NCI-H82 (cell line): ENCODE data around the gene RFX1.
A peak's percentile ranks its signal among the peaks of the same experiment; 100 is the strongest.
"Not testable (repeated sequence)": the region's sequence is repeated elsewhere in the genome, so short reads cannot be mapped to it uniquely, and the experiment has no call there.

Experiments used
- DNase-seq: peaks from one replicate; lab custom pipeline; 2025; lab: John Stamatoyannopoulos, UW

The RFX1 gene

DNA sequence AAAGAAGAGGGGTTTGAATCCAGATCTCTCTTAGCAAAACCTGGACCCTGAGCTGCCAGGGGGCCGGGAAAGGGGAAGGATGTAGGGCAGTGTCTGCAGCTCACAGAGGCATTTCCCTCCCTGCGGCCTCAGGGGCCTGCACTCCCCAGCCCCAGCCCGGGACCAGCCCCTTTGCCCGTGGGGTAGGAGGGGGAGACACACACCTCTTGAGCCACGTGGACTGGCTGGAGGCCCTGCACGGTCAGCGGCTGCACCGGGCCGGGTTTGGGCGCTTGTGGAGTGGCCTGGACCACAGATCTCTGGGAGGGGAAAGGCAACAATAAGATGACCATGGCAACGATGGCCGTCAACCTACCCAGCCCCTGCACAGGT lies 26.9 kb downstream of the RFX1 start:
- no peak for DNase-seq

- DNase-seq = peak; percentile 71
These were observed 27.5 kb downstream of the RFX1 start for GRCh38 chr19:13978351-13979243.

DNA sequence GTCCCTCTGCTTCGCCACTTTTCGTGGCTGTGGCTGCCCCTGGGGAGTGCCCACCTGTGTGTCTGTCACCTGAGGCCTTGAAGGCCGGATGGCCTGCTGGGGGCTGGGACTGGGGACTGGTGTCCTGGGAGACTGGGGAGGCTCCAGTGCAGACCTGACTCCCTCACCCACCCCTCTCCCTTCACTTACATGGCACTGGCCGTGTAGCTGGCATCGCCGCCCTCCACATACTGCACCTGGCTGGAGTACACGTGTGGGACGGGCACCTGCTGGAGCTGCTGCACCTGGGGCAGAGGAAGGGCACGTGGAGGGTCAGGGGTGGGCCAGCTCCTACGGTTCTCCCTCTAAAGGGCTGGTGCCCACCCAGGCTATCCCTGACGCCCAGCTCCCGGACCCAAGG lies 28.3 kb downstream of the RFX1 start:
- no peak for DNase-seq

DNA sequence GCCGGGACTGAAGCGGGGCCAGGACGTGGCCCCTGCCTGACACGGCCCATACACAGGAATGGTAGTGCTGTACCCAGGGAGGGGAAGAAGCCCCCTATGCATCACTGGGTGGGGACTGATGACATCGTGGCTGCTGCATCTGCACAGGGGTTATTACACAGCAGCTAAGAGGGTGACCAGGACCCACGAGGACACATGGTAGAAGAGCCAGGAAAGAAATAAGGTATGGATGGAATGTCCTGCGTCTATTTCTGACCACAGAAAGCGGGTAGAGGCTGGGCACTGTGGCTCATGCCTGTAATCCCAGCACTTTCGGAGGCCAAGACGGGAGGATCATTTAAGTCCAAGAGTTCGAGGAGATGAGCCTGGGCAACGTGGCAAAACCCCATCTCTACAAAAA lies 29.7 kb downstream of the RFX1 start:
- no peak for DNase-seq

DNA sequence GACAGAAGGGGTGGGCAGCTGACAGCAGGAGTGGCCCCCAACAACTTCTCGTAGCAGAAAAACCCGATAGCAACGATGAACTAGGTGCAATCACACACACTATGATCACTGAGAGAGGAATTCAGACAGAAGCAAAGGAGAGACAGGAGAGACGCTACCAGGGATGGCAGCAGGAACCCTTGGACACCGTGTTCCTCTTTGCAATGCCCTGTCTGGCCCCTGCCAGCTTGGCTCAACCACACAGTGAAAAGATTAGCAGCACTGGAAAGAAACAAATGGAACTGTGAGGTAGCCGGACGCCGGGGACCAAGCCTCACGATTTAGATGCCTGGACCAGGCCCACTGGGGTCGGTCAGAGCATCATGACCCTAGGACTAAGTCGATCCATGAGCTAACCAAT lies 30.2 kb downstream of the RFX1 start:
- DNase-seq = no peak

GRCh38 chr19:13974073-13974472 lies 32.0 kb downstream of the RFX1 start:
- DNase-seq = peak; percentile 99

DNA sequence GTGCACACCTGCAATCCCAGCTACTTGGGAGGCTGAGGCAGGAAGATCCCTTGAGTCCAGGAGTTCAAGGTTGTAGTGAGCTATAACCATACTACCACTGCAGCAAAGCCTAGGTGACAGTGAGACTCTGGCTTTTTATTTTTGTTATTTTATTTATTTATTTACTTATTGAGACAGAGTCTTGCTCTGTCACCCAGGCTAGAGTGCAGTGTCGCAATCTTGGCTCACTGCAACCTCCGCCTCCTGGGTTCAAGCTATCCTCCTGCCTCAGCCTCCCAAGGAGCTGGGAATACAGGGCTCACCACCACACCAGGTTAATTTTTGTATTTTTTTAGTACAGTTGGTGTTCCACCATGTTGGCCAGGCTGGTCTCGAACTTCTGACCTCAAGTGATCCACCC lies 32.6 kb downstream of the RFX1 start:
- not testable (repeated sequence) for DNase-seq

DNA sequence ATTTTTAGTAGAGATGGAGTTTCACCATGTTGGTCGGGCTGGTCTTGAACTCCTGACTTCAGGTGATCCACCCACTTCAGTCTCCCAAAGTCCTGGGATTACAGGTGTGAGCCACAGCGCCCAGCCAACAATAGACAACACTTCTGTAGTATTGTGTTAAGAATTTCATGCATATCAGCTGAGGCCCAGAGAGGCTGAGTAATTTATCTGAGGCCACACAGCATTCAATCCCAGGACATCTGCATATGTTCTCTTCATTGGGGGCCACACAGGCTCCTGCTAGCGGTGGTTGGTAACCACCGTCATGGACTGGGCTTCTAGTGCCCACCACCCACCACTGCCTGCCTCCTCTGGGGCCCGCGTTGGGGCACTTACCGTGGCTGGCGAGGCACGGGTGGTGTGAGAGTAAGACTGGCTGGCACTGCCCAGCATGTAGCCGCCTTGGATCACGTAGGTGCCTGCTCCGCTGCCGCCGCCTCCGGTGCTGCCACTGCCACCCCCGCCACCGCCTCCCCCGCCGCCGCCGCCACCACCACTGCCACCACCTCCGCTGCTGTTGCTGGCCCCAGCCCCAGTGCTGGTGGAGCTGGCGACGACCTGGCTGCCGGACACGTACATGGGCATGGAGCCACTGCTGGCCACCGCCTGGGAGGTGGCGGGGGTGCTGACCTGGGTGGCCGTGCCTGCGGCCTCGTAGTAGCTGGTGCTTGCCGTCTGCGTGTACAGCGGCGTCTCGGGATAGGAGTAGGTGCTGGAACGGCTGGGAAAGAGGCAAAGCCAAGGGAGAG lies 33.6 kb downstream of the RFX1 start:
- DNase-seq = no peak

GRCh38 chr19:13971868-13972267 lies 34.3 kb downstream of the RFX1 start:
- not testable (repeated sequence) for DNase-seq

- no peak for DNase-seq
These were observed 36.2 kb downstream of the RFX1 start for GRCh38 chr19:13969897-13970296.

DNA sequence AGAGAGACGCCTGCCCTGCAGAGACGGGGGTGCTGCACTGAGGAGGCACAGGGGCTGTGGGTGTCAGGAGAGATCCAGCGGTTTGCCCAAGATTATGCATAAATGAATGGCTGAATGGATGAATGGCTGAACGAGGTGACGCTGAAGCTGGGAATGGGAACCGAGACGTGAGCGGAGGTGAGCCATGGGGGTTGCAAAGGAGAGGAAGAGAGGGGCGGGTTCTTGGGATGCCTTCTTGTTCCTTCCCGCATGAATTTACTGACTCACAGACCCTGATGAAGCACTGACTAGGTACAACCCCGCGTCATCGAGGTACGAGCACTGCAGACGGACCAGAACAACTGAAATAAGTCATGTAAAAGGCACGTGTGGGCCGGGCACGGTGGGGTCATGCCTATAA lies 37.1 kb downstream of the RFX1 start:
- DNase-seq = no peak

- DNase-seq = no peak
These were observed 37.7 kb downstream of the RFX1 start for GRCh38 chr19:13968383-13968935.

DNA sequence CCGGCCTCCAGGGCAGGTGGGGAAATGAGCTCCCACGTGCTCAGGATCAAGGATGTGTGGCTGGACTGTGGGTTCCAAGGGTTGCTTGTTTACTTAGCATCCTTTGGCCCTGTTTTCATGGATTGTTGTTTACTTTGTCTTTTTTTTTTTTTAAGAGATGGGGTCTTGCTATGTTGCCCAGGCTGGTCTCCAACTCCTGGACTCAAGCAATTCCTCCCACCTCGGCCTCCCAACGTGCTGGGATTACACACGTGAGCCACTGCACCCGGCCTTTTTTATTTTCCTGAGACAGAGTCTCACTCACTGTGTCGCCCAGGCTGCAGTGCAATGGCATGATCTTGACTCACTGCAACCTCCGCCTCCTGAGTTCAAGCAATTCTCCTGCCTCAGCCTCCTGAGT lies 38.9 kb downstream of the RFX1 start:
- DNase-seq = not testable (repeated sequence)

DNA sequence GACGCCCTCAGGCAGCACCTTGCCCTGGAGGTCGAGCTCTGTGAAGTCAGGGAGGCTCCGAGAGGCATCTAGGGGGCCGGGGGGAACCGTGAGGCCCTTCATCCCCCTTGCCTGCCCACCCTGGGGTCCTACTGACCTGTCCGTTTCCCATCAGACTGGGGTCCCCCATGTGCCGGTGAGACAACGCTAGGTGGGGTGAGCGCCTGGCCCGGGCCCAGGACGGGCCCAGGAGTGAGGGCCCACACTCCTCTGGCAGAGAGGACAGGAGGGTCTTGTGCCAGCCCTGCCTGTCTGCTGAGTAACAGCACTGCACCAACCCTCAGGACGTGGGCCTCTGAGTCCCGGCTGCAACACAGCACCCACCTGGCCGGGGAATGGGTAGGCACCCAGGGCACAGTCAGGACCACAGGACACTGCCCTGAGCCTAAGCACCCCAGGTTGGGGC lies 39.4 kb downstream of the RFX1 start:
- no peak for DNase-seq

DNA sequence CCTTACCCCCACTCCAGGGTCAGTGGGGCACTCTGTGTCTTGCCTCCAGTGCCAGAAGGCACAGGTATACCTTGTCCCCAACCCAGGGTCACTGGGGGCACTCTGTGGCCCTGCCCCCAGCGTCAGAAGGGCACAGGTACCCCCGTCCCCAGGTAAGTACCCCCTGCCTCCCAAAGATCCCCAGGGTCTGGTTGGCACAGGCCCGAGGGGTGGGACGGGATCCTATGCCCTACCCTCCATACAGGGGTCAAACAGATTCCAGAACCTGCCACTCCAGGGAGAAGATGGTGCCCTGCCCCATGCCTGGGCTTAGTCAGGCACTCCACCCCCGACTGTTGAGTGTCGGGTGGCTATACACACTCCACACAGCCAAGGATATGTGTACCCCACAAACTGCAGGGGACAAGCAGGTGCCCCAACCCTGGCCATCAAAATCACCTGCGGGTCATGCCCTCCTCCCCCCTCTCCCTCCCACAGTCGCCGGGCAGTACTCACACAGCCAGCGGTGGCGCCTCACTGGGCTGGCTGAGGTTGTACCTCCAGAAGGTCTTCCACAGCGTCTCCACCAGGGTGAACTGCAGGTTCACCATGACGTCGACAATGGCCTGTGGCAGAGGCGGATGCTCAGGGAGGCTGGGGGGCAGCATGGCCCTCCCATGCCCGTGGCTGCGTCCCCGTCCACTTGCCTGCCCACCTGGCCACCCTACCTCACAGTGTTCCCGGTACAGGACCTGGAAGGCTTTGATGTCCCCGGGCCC lies 40.0 kb downstream of the RFX1 start:
- no peak for DNase-seq

- DNase-seq = no peak
These were observed 40.7 kb downstream of the RFX1 start for GRCh38 chr19:13965377-13965896.

DNA sequence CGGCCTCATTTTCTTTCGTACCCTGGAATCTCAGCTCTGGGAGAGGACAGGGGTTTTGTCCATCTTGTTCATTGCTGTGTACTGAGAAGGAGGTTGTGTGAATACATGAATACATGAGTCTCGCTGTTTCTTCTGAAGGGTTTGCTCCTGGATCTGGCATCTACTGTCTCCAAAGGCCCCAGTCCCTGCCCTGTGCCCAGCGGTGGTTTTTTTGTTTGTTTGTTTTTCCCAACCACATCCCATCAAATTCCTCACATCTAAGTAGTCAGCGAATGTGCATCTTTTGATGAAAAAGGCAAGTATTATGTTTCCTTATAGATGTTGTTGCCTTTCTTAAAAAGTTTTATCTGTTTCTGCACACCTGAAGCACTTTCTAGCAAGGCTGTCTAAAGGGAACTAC lies 41.3 kb downstream of the RFX1 start:
- DNase-seq = no peak

DNA sequence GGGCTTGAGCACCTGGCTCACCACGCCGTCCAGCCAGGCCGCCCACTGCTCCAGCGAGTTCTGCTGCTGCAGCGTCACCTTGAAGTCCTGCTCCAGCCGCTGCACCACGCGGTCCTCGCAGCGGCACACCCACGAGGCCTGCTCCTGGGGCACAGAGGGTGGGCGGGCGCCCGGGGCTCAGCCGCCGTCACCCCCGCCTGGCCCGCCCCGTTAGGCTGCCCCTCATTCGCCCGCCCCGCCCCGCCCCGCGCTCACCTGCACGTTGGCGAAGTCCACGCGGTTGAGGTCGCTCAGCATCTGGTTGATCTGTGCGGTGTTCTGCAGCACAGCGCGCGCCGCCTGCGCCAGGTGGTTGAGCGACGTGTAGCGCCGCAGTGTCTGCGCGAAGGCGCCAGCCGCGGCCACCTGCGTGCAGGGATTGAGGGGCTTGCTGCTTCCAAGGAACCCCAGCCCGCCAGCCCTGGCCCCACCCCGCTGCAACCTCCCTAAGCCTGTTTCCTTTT lies 42.5 kb downstream of the RFX1 start:
- DNase-seq = no peak

DNA sequence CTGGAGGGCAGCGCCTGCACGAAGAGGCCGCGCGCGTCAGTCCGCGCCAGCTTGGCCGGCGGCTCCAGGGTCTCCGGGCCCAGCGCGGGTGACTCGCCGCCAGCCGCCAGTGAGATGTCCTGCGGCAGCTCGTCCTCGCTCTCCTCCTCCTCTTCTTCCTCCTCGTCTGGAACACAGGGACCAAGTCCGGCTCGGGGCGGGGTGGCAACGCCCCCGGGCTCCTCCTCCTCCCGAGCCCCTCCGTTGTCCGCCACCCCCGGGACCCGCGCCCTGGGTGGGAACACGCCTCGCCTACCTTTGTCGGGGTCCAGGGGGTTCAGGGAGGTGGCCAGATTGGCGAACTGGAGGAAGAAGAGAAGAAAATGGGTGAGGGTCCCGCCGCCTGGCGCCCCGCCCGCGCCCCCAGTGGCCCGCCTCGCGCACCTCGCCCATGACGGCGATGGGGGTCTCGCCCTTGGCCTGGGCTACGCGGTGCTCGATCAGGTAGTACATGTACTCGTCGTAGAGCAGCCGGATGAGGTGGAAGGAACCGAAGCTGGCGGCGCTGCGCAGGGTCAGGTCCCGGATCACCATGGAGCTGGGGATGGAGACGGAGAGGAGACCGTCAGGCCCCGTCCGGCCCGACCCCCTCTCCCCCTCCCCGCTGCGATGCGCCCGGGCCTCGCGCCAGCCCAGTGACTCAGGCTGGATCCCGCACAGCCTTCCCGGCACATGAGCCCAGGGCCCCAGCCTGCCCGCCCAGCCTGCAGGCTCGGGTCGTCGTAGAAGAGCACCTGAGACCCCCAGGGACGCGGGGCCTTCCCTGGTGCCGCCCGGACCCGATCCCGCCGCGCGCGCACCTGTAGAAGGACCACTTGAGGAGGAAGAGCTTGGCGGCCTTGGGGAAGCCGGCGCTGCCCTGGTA lies 43.2 kb downstream of the RFX1 start:
- no peak for DNase-seq

- no peak for DNase-seq
These were observed 44.1 kb downstream of the RFX1 start for GRCh38 chr19:13961826-13962698.
